Measurements from ENCODE around the gene SLC7A5.
"Not testable (repeated sequence)": the region's sequence is repeated elsewhere in the genome, so short reads cannot be mapped to it uniquely, and the experiment has no call there.

Gene SLC7A5

GRCh38 chr16:87822108-87822970, 47.0 kb downstream of the SLC7A5 start:
- no peak for DNase-seq (ENCODE audit: low read depth in 2 of 2)

- no peak for DNase-seq (ENCODE audit: low read depth in 2 of 2)
These were observed 47.8 kb downstream of the SLC7A5 start for GRCh38 chr16:87821376-87822107.

- DNase-seq (ENCODE audit: low read depth in 2 of 2): no peak
These were observed 49.3 kb downstream of the SLC7A5 start for GRCh38 chr16:87819983-87820382.

- no peak for DNase-seq (ENCODE audit: low read depth in 2 of 2)
These were observed 50.0 kb downstream of the SLC7A5 start for GRCh38 chr16:87819282-87819681.

GRCh38 chr16:87818533-87819161, 50.7 kb downstream of the SLC7A5 start:
- DNase-seq (ENCODE audit: low read depth in 2 of 2): no peak

- DNase-seq (ENCODE audit: low read depth in 2 of 2): no peak
These were observed 51.4 kb downstream of the SLC7A5 start for GRCh38 chr16:87817910-87818309.

- DNase-seq (ENCODE audit: low read depth in 2 of 2): not testable (repeated sequence)
These were observed 51.9 kb downstream of the SLC7A5 start for GRCh38 chr16:87817370-87817769.

GRCh38 chr16:87816507-87817100, 52.7 kb downstream of the SLC7A5 start:
- no peak for DNase-seq (ENCODE audit: low read depth in 2 of 2)

- no peak for DNase-seq (ENCODE audit: low read depth in 2 of 2)
These were observed 53.7 kb downstream of the SLC7A5 start for GRCh38 chr16:87815567-87815966.

- no peak for DNase-seq (ENCODE audit: low read depth in 2 of 2)
These were observed 57.1 kb downstream of the SLC7A5 start for GRCh38 chr16:87812200-87812656.

- DNase-seq (ENCODE audit: low read depth in 2 of 2): not testable (repeated sequence)
These were observed 57.9 kb downstream of the SLC7A5 start for GRCh38 chr16:87811454-87811853.

- no peak for DNase-seq (ENCODE audit: low read depth in 2 of 2)
These were observed 60.0 kb downstream of the SLC7A5 start for GRCh38 chr16:87809150-87809902.

GRCh38 chr16:87808108-87808507, 61.2 kb downstream of the SLC7A5 start:
- no peak for DNase-seq (ENCODE audit: low read depth in 2 of 2)

GRCh38 chr16:87806641-87807546, 62.4 kb downstream of the SLC7A5 start:
- no peak for DNase-seq (ENCODE audit: low read depth in 2 of 2)

- no peak for DNase-seq (ENCODE audit: low read depth in 2 of 2)
These were observed 63.1 kb downstream of the SLC7A5 start for GRCh38 chr16:87806261-87806640.

- no peak for DNase-seq (ENCODE audit: low read depth in 2 of 2)
These were observed 65.9 kb downstream of the SLC7A5 start for GRCh38 chr16:87803385-87803784.

- no peak for DNase-seq (ENCODE audit: low read depth in 2 of 2)
These were observed 66.6 kb downstream of the SLC7A5 start for GRCh38 chr16:87802670-87803069.

- DNase-seq (ENCODE audit: low read depth in 2 of 2): no peak
These were observed 67.5 kb downstream of the SLC7A5 start for GRCh38 chr16:87801679-87802259.

- DNase-seq (ENCODE audit: low read depth in 2 of 2): no peak
These were observed 68.8 kb downstream of the SLC7A5 start for GRCh38 chr16:87800497-87800896.

- DNase-seq (ENCODE audit: low read depth in 2 of 2): no peak
These were observed 74.0 kb downstream of the SLC7A5 start for GRCh38 chr16:87795336-87795735.

Measured in stimulated activated CD4-positive, alpha-beta T cell treated with anti-CD3 and anti-CD28 coated beads, Interleukin-1b, Interleukin-23, amount 100 ng/mL, for 1 hour (primary cell).